ENCODE data around the gene RNF144B. TPM values are rescaled to one million over a fixed set of nuclear protein-coding genes. Genes with fewer than 3 reads are reported as not detected.

The RNF144B gene
- total and polyA plus RNA-seq, 2 of the 8 experiments (the other 6 are each of a cell fraction or from before 2014, with no cell fraction given) = 1.8 to 11.2 TPM

GRCh38 chr6:18353251-18353650, 33.9 kb upstream of the RNF144B start:
- Histone ChIP-seq H3K4ac (replicated peaks; ENCODE audit: insufficient read length, low read depth, low read length) (no peak overlapping the region), H2BK15ac (ENCODE audit: low read length) (no peak overlapping the region), H2BK5ac (ENCODE audit: low read depth, low read length) (no peak overlapping the region), H3K36me3 (ENCODE audit: control insufficient read depth in 2 of 4, insufficient read depth in 4 of 4, low read length in 3 of 4) (no peaks in the 10 kb centered on the region), H2AFZ (ENCODE audit: low read length) (no peak overlapping the region), H3K23ac (ENCODE audit: insufficient read length) (no peak overlapping the region), H3K79me2 (ENCODE audit: control insufficient read depth in 1 of 2, insufficient read depth in 2 of 2, low read length in 2 of 2) (no peaks in the 10 kb centered on the region), H3K4me1 (replicated peaks in 1 of 4; ENCODE audit: control insufficient read depth in 3 of 4, insufficient read depth in 4 of 4, low read length in 3 of 4) (no peaks in the 10 kb centered on the region), H3K23me2 (ENCODE audit: low read depth, low read length) (no peaks in the 10 kb centered on the region), H2BK20ac (ENCODE audit: low read length) (no peak overlapping the region), H4K20me1 (replicated peaks in 1 of 2; ENCODE audit: control insufficient read depth in 1 of 2, insufficient read depth in 2 of 2, low read length in 2 of 2) (no peaks in the 10 kb centered on the region), H4K91ac (replicated peaks; ENCODE audit: insufficient read length, low read length) (no peak overlapping the region), H3K56ac (replicated peaks; ENCODE audit: insufficient read length, low read depth, low read length) (no peak overlapping the region), H2BK12ac (ENCODE audit: low read depth, low read length) (no peak overlapping the region), H3K27ac (ENCODE audit: low read depth, low read length) (no peak overlapping the region), H3K27me3 (replicated peaks in 1 of 4; ENCODE audit: control insufficient read depth in 3 of 4, extremely low read depth in 1 of 4, insufficient read depth in 3 of 4, low read length in 3 of 4) (no peaks in the 10 kb centered on the region; a peak in 1 of 7 replicates), H2BK120ac (replicated peaks; ENCODE audit: low read depth, low read length) (no peak overlapping the region), H2AK5ac (ENCODE audit: low read depth, low read length) (no peak overlapping the region), H3K9me3 (ENCODE audit: insufficient read depth in 2 of 2, low read depth in 1 of 2, low read length in 1 of 2) (no peaks in the 10 kb centered on the region), H3K18ac (ENCODE audit: extremely low read depth, low read length) (no peak overlapping the region), H3K4me3 (ENCODE audit: extremely low read depth in 1 of 4, insufficient read depth in 2 of 4, low read depth in 3 of 4, low read length in 4 of 4) (no peak overlapping the region), H4K5ac (ENCODE audit: insufficient read length, low read depth, low read length) (no peak overlapping the region), H3K4me2 (ENCODE audit: insufficient read depth in 1 of 2, low read depth in 2 of 2, low read length in 2 of 2) (no peak overlapping the region), H3K14ac (ENCODE audit: insufficient read length) (no peak overlapping the region), H3K79me1 (ENCODE audit: low read depth, low read length) (no peaks in the 10 kb centered on the region), H4K8ac (ENCODE audit: extremely low read depth, insufficient read depth, low read length) (no peak overlapping the region), H3K9ac (replicated peaks in 1 of 4; ENCODE audit: extremely low read depth in 1 of 4, low read depth in 3 of 4, low read length in 3 of 4) (no peak overlapping the region)
- ChIA-PET POLR2A (ENCODE audit: partially characterized antibody) (interaction anchor here (0.6 kb wide), 1 partner anchor 84 kb away, joined by 3 read pairs; no protein-coding TSS in a partner anchor), CTCF (ENCODE audit: partially characterized antibody) (no interaction called here)
- 63% methylated on average over 2 of the region's 2 CpGs; no CpG with 5 or more reads in 1 of the 2 experiments for WGBS, 2 experiments (ENCODE audit: extremely low coverage in 1 of 2, insufficient coverage in 1 of 2, insufficient read length in 1 of 2, insufficient replicate concordance in 2 of 2, low coverage in 1 of 2, low lambda C conversion rate in 2 of 2, missing lambda C conversion rate in 1 of 2)
- DNase-seq (ENCODE audit: low read depth in 1 of 2, low spot score in 2 of 2) = no peak
- no peak for FAIRE-seq
- TF ChIP-seq EZH2 (IDR thresholded peaks at IDR 0.05; ENCODE audit: low read depth, low read length, severe bottlenecking) (no peak), FOSL1 (IDR thresholded peaks at IDR 0.05; ENCODE audit: insufficient read depth, low read depth, low read length) (no peak), SAP30 (IDR thresholded peaks at IDR 0.05; ENCODE audit: insufficient read depth, insufficient replicate concordance, low read length) (no peak), CBX8 (IDR thresholded peaks at IDR 0.05; ENCODE audit: borderline replicate concordance, low read depth, low read length) (no peak), NRF1 (IDR thresholded peaks at IDR 0.05; ENCODE audit: low read depth, low read length) (no peak), RAD21 (IDR thresholded peaks at IDR 0.05 in 1 of 2, conservative IDR thresholded peaks at IDR 0.05 in 1 of 2; ENCODE audit: low read depth in 2 of 2, low read length in 2 of 2) (no peak), USF2 (IDR thresholded peaks at IDR 0.05; ENCODE audit: low read length) (no peak)
- TF ChIP-seq, protein P1, sequence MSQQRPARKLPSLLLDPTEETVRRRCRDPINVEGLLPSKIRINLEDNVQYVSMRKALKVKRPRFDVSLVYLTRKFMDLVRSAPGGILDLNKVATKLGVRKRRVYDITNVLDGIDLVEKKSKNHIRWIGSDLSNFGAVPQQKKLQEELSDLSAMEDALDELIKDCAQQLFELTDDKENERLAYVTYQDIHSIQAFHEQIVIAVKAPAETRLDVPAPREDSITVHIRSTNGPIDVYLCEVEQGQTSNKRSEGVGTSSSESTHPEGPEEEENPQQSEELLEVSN (IDR thresholded peaks at IDR 0.05) = no peak
- TF ChIP-seq, protein P2, sequence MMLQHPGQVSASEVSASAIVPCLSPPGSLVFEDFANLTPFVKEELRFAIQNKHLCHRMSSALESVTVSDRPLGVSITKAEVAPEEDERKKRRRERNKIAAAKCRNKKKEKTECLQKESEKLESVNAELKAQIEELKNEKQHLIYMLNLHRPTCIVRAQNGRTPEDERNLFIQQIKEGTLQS (IDR thresholded peaks at IDR 0.05; ENCODE audit: insufficient read depth, low read depth, low read length) = no peak

Data from H1 (cell line).